Fibroblast of lung (primary cell): Measurements from ENCODE around the gene RGS3. TPM values are rescaled to one million over a fixed set of nuclear protein-coding genes. Genes with fewer than 3 reads are reported as not detected.

Experiments
- DNase-seq, 2 donors: peaks; one replicate each; pipeline versions ENCODE4 v3.0.0 to v3.0.0-alpha.2; 2010; ENCODE audit warnings: low read depth in 2 of 2
- H2AFZ ChIP-seq: 2 replicates; pipeline ENCODE4 v1.5.1; 2012; ENCODE audit warnings: low read length, control low read depth, inconsistent platforms
- H3K27ac ChIP-seq: 2 replicates; pipeline ENCODE4 v1.5.1; 2011; ENCODE audit warnings: low read length, control low read depth; ENCODE audit not compliant: insufficient read depth
- H3K27me3 ChIP-seq: 2 replicates; pipeline ENCODE4 v1.5.1; 2011; ENCODE audit warnings: mild to moderate bottlenecking, low read length; ENCODE audit not compliant: control insufficient read depth, insufficient read depth
- H3K36me3 ChIP-seq: 2 replicates; pipeline ENCODE4 v1.5.1; 2011; ENCODE audit warnings: low read length; ENCODE audit not compliant: control insufficient read depth, insufficient read depth
- H3K4me1 ChIP-seq: 2 replicates; pipeline ENCODE4 v1.5.1; 2011; ENCODE audit warnings: low read length; ENCODE audit not compliant: control insufficient read depth, insufficient read depth; ENCODE audit errors: extremely low read depth
- H3K4me2 ChIP-seq: 2 replicates; pipeline ENCODE4 v1.5.1; 2011; ENCODE audit warnings: low read length, control low read depth; ENCODE audit not compliant: insufficient read depth; ENCODE audit errors: extremely low read depth
- H3K4me3 ChIP-seq, 4 experiments: fragments of 200-600 bp in 1 of 4; sonication (generic) in 1 of 4; replicated peaks in 1 of 4; 2 replicates each; pipeline ENCODE4 v1.5.1; 2011 to 2016; ENCODE audit warnings: low read length in 4 of 4, low read depth in 3 of 4, mild to moderate bottlenecking in 3 of 4, control low read depth in 2 of 4, inconsistent platforms in 1 of 4, mixed read lengths in 1 of 4; ENCODE audit not compliant: insufficient read depth in 1 of 4; ENCODE audit errors: control extremely low read depth in 1 of 4
- H3K79me2 ChIP-seq: 2 replicates; pipeline ENCODE4 v1.5.1; 2012; ENCODE audit warnings: mild to moderate bottlenecking, low read length, inconsistent platforms; ENCODE audit not compliant: control insufficient read depth, insufficient read depth
- H3K9ac ChIP-seq: 2 replicates; pipeline ENCODE4 v1.5.1; 2011; ENCODE audit warnings: mild to moderate bottlenecking, low read length, control low read depth; ENCODE audit not compliant: insufficient read depth
- H3K9me3 ChIP-seq: 2 replicates; pipeline ENCODE4 v1.5.1; 2012; ENCODE audit warnings: low read depth, low read length; ENCODE audit not compliant: control insufficient read depth, insufficient read depth
- H4K20me1 ChIP-seq: 2 replicates; pipeline ENCODE4 v1.5.1; 2011; ENCODE audit warnings: low read length; ENCODE audit not compliant: control insufficient read depth, insufficient read depth; ENCODE audit errors: extremely low read depth
- EZH2 ChIP-seq: IDR thresholded peaks from 2 replicates; pipeline ENCODE4 v1.5.1; 2012; ENCODE audit warnings: low read length, control low read depth, mild to moderate bottlenecking; ENCODE audit errors: missing control alignments
- polyA plus RNA-seq, 2 donors: library from polyadenylated mRNA; depleted of rRNA in 1 of 2; stranded (reverse) in 1 of 2; unstranded in 1 of 2; fragments of >200 nt; gene quantifications; 2 replicates each; pipeline ENCODE4 v1.2.1, GENCODE V29; 2011 to 2012; ENCODE audit warnings: missing spikeins in 1 of 2
- total RNA-seq: library from RNA; depleted of rRNA; stranded (reverse); fragments of >200 nt; gene quantifications from 2 replicates; pipeline ENCODE4 v1.2.1, GENCODE V29; 2014
- TF ChIP-seq, protein P1 (sequence below), 2 donors: IDR thresholded peaks in 1 of 2; conservative IDR thresholded peaks in 1 of 2; 1 replicate in 1 of 2; 2 replicates in 1 of 2; pipeline ENCODE4 v1.5.1; 2011 to 2012; ENCODE audit warnings: low read length in 2 of 2, control low read depth in 1 of 2, inconsistent platforms in 1 of 2, low read depth in 1 of 2, mild to moderate bottlenecking in 1 of 2

Gene RGS3
- total and polyA plus RNA-seq, 2 donors (not counting 1 experiment from before 2014, with no cell fraction given), result 48.1 to 74.3 TPM

DNA sequence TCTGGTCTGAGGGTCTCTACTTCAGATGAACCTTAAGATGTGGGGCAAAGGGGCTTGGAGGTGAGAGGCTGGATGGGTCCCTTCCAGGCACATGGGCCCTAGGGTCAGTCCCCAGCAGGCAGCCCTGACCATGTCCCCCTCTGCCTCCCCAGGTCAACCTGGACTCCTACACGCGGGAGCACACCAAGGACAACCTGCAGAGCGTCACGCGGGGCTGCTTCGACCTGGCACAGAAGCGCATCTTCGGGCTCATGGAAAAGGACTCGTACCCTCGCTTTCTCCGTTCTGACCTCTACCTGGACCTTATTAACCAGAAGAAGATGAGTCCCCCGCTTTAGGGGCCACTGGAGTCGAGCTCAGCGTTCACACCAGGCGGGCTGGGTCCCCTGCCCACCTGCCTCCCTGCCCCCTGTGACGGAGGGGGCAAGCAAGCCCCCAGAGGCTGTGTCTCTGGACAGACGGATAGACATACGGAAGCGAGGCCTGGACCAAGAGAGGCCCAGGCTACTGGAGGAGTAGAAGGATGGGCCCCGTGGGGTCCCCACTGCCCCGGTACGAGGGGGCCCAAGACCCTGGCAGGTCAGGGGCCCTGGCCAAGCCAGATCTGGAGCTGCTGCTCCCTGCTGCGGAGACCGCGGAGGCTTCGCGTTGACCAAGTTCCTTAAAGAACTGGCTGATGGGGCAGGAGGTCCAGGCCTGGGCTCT is 133.2 kb downstream of the RGS3 start:
- no peaks in the 10 kb centered on the region for H3K27me3 ChIP-seq
- H2AFZ ChIP-seq, result no peak overlapping the region
- peak overlapping the region in 2 of 4 experiments; percentile 16 to 88 for H3K4me3 ChIP-seq
- peak overlapping the region; percentile 98 for H3K4me2 ChIP-seq
- DNase-seq, result no peak
- H3K36me3 ChIP-seq, result peaks cover 20% of the 10 kb centered on the region
- TF ChIP-seq, protein P1, sequence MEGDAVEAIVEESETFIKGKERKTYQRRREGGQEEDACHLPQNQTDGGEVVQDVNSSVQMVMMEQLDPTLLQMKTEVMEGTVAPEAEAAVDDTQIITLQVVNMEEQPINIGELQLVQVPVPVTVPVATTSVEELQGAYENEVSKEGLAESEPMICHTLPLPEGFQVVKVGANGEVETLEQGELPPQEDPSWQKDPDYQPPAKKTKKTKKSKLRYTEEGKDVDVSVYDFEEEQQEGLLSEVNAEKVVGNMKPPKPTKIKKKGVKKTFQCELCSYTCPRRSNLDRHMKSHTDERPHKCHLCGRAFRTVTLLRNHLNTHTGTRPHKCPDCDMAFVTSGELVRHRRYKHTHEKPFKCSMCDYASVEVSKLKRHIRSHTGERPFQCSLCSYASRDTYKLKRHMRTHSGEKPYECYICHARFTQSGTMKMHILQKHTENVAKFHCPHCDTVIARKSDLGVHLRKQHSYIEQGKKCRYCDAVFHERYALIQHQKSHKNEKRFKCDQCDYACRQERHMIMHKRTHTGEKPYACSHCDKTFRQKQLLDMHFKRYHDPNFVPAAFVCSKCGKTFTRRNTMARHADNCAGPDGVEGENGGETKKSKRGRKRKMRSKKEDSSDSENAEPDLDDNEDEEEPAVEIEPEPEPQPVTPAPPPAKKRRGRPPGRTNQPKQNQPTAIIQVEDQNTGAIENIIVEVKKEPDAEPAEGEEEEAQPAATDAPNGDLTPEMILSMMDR (conservative IDR thresholded peaks at IDR 0.05 in 1 of 2, IDR thresholded peaks at IDR 0.05 in 1 of 2; ENCODE audit: low read depth in 1 of 2, low read length in 2 of 2), result no peak
- no peak for TF ChIP-seq EZH2
- H3K79me2 ChIP-seq, result peaks cover 41% of the 10 kb centered on the region
- peak overlapping the region; percentile 56 for H3K27ac ChIP-seq
- H3K9ac ChIP-seq, result no peak overlapping the region
- peaks cover 54% of the 10 kb centered on the region for H3K4me1 ChIP-seq
- no peaks in the 10 kb centered on the region for H4K20me1 ChIP-seq
- H3K9me3 ChIP-seq, result no peaks in the 10 kb centered on the region

DNA sequence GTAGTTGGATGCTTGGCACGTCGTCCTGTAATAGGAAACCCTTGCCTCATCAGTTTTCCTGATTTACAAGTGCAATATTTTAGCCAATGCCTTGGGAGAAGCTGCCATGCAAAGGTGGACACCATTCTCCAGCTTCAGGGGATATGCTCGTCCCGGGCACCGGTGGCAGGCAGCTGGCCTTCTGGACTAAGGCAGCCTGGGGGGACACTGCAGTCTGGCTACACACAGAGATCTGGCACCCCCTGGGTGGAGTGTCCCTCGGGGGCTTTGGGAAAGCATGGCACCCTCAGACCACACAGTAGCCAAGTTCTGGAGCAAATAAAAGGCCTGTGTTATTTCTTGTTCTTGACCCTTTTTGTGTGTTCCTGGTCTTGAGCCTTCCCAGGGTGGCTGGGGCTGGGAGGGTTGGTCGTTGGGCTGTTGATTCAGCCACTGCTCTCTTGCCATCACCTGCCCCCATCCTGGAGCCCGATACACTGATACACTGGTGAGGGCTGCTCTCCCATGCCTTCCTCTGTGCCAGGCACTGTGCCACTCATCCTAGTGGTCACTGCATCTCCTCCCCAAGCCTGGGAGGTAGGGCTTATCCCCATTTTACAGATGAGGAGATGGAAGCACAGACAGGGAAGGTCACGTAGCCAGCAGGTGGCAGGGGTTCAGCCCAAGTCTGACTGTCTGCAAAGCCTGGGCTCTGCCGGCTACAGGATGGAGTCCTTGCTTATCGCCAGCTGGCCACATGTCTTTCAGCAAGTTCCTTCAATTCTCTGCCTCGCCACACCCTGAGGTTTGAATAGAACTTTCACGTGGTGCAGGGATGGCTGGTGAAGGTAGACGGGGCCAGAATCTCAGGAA is 134.1 kb downstream of the RGS3 start:
- Histone ChIP-seq H4K20me1 (no peaks in the 10 kb centered on the region), H3K9ac (no peak overlapping the region), H3K36me3 (peaks cover 20% of the 10 kb centered on the region), H3K27me3 (no peaks in the 10 kb centered on the region), H3K4me1 (peaks cover 62% of the 10 kb centered on the region), H3K4me2 (peak overlapping the region; percentile 51), H3K79me2 (peaks cover 41% of the 10 kb centered on the region), H3K4me3 (peak overlapping the region in 1 of 4 experiments; percentile 88), H3K27ac (peak overlapping the region; percentile 56), H2AFZ (no peak overlapping the region), H3K9me3 (no peaks in the 10 kb centered on the region)
- DNase-seq, result no peak
- TF ChIP-seq, protein P1 (conservative IDR thresholded peaks at IDR 0.05 in 1 of 2, IDR thresholded peaks at IDR 0.05 in 1 of 2; ENCODE audit: low read depth in 1 of 2, low read length in 2 of 2), result no peak
- no peak for TF ChIP-seq EZH2

DNA sequence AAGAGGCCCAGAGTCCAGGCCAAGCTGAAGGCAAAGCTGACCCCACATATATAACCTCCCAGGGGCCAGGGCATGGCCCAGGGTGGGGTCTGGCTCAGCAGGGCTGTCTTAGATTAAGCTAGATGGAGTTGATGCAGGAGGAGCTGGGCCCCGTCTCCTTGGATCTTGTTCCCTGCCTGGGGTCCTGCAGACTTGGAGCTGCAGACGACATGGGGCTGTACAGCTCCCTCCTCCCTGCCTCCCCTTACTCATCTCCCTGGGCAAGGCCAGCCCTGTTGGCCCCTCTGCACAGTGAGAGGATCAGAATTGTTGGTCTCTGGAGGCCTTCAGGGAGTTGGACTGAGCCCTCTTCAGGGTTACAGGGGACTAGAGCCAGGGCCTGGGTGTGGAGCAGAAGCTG is 134.9 kb downstream of the RGS3 start:
- Histone ChIP-seq H3K79me2 (peaks cover 41% of the 10 kb centered on the region), H4K20me1 (no peaks in the 10 kb centered on the region), H3K4me2 (no peak overlapping the region), H3K27ac (peak overlapping the region; percentile 90), H3K4me1 (peaks cover 66% of the 10 kb centered on the region), H3K9me3 (no peaks in the 10 kb centered on the region), H3K36me3 (peaks cover 20% of the 10 kb centered on the region), H3K9ac (no peak overlapping the region), H3K4me3 (no peak overlapping the region), H2AFZ (no peak overlapping the region), H3K27me3 (no peaks in the 10 kb centered on the region)
- DNase-seq, result no peak
- TF ChIP-seq, protein P1 (conservative IDR thresholded peaks at IDR 0.05 in 1 of 2, IDR thresholded peaks at IDR 0.05 in 1 of 2; ENCODE audit: low read depth in 1 of 2, low read length in 2 of 2), result no peak
- no peak for TF ChIP-seq EZH2
